Stimulated activated CD4-positive, alpha-beta T cell treated with anti-CD3 and anti-CD28 coated beads, TNF-alpha, amount 100 ng/mL, for 24 hours (primary cell): ENCODE data around the gene GOLPH3.

Source experiments
- DNase-seq, 3 experiments: peaks; one replicate each; pipeline ENCODE4 v3.0.0-alpha.2; 2020; ENCODE audit warnings: low read depth in 3 of 3

GOLPH3 gene

GRCh38 chr5:32170303-32171151, 3.6 kb downstream of the GOLPH3 start:
- no peak for DNase-seq

GRCh38 chr5:32168460-32169033, 5.6 kb downstream of the GOLPH3 start:
- no peak for DNase-seq

GRCh38 chr5:32165597-32165996, 8.5 kb downstream of the GOLPH3 start:
- DNase-seq = no peak

- DNase-seq = no peak
Measured at GRCh38 chr5:32163785-32164184, 10.3 kb downstream of the GOLPH3 start.

- DNase-seq = no peak
Measured at GRCh38 chr5:32163053-32163452, 11.1 kb downstream of the GOLPH3 start.

GRCh38 chr5:32160228-32160627, 13.9 kb downstream of the GOLPH3 start:
- DNase-seq = no peak

GRCh38 chr5:32159328-32160072, 14.6 kb downstream of the GOLPH3 start:
- no peak for DNase-seq

GRCh38 chr5:32158679-32158975, 15.5 kb downstream of the GOLPH3 start:
- no peak for DNase-seq

GRCh38 chr5:32157078-32157477, 17.0 kb downstream of the GOLPH3 start:
- DNase-seq = no peak

- DNase-seq = no peak
Measured at GRCh38 chr5:32156635-32157034, 17.5 kb downstream of the GOLPH3 start.

- DNase-seq = no peak
Measured at GRCh38 chr5:32155211-32155610, 18.9 kb downstream of the GOLPH3 start.

GRCh38 chr5:32153723-32154122, 20.4 kb downstream of the GOLPH3 start:
- DNase-seq = no peak

- no peak for DNase-seq
Measured at GRCh38 chr5:32151198-32151597, 22.9 kb downstream of the GOLPH3 start.

GRCh38 chr5:32150366-32150765, 23.8 kb downstream of the GOLPH3 start:
- DNase-seq = no peak

GRCh38 chr5:32147959-32148358, 26.2 kb downstream of the GOLPH3 start:
- DNase-seq = no peak

- no peak for DNase-seq
Measured at GRCh38 chr5:32147236-32147635, 26.9 kb downstream of the GOLPH3 start.

- no peak for DNase-seq
Measured at GRCh38 chr5:32145378-32145777, 28.7 kb downstream of the GOLPH3 start.

GRCh38 chr5:32144378-32145207, 29.5 kb downstream of the GOLPH3 start:
- DNase-seq = no peak

- DNase-seq = no peak
Measured at GRCh38 chr5:32143617-32144377, 30.3 kb downstream of the GOLPH3 start.

- DNase-seq = peak; percentile 27 to 77 (median 47)
Measured at GRCh38 chr5:32138839-32139493, 35.2 kb downstream of the GOLPH3 start.

GRCh38 chr5:32136342-32136741, 37.8 kb downstream of the GOLPH3 start:
- no peak for DNase-seq
